CD4-positive, alpha-beta T cell (primary cell): ENCODE data around the gene NBPF20. TPM values are rescaled to one million over a fixed set of nuclear protein-coding genes. Genes with fewer than 3 reads are reported as not detected.
A peak's percentile ranks its signal among the peaks of the same experiment; 100 is the strongest.
"Not testable (repeated sequence)": the region's sequence is repeated elsewhere in the genome, so short reads cannot be mapped to it uniquely, and the experiment has no call there.

Experiments
- ATAC-seq: fragments of 200-7000 bp; cut with Tn5 transposase; one replicate; pipeline ENCODE4 v1.10.0; 2022; ENCODE audit warnings: mild to moderate bottlenecking; ENCODE audit not compliant: poor library complexity
- CTCF ChIA-PET: fragments of 350-600 bp; sonication (Branson Sonifier 250); formaldehyde crosslinking; loops from one replicate; lab custom pipeline; 2021; ENCODE audit warnings: antibody characterized with exemption, inconsistent platforms; lab: Charles Lee
- POLR2A ChIA-PET: fragments of 350-600 bp; sonication (Branson Sonifier 250); formaldehyde crosslinking; loops from one replicate; lab custom pipeline; 2021; ENCODE audit warnings: antibody characterized with exemption, inconsistent platforms; lab: Charles Lee
- DNase-seq, 14 experiments: peaks; one replicate each; pipeline ENCODE4 v3.0.0-alpha.2; 2013 to 2020; ENCODE audit warnings: mixed read lengths in 2 of 14
- H3K27ac ChIP-seq, 2 donors: one replicate each; pipeline versions ENCODE4 v1.5.1 to v1.7.0; 2013; ENCODE audit warnings: low read length in 2 of 2, low read depth in 1 of 2, mild to moderate bottlenecking in 1 of 2
- H3K27me3 ChIP-seq, 2 experiments: 1 replicate in 1 of 2; 2 replicates in 1 of 2; pipeline versions ENCODE4 v1.6.1 to v1.7.0; 2013; ENCODE audit warnings: low read length in 2 of 2, control low read depth in 1 of 2, mild to moderate bottlenecking in 1 of 2, moderate library complexity in 1 of 2; ENCODE audit not compliant: insufficient read depth in 2 of 2, control insufficient read depth in 1 of 2
- H3K36me3 ChIP-seq: one replicate; pipeline ENCODE4 v1.6.1; 2013; ENCODE audit warnings: low read length, control low read depth; ENCODE audit not compliant: insufficient read depth
- H3K4me1 ChIP-seq: one replicate; pipeline ENCODE4 v1.6.1; 2013; ENCODE audit warnings: low read length, control low read depth; ENCODE audit not compliant: insufficient read depth
- H3K4me3 ChIP-seq: one replicate; pipeline ENCODE4 v1.5.1; 2013; ENCODE audit warnings: mild to moderate bottlenecking, low read length, moderate library complexity
- H3K9me3 ChIP-seq, 2 experiments: 1 replicate in 1 of 2; 2 replicates in 1 of 2; pipeline versions ENCODE4 v1.6.1 to v1.7.0; 2013; ENCODE audit warnings: low read length in 2 of 2, mild to moderate bottlenecking in 2 of 2, control low read depth in 1 of 2, moderate library complexity in 1 of 2; ENCODE audit not compliant: control insufficient read depth in 1 of 2, insufficient read depth in 1 of 2
- H3K27ac Mint-ChIP-seq: one replicate; pipeline ENCODE4 v1.8.0; 2020; ENCODE audit warnings: mixed read lengths
- H3K27me3 Mint-ChIP-seq: one replicate; pipeline ENCODE4 v1.8.0; 2021; ENCODE audit warnings: mixed read lengths
- H3K36me3 Mint-ChIP-seq: one replicate; pipeline ENCODE4 v1.8.0; 2021; ENCODE audit warnings: low read depth, mixed read lengths
- H3K4me1 Mint-ChIP-seq: one replicate; pipeline ENCODE4 v1.8.0; 2021; ENCODE audit warnings: low read depth, mixed read lengths
- H3K4me3 Mint-ChIP-seq: one replicate; pipeline ENCODE4 v1.8.0; 2020; ENCODE audit warnings: mild to moderate bottlenecking, mixed read lengths
- H3K9me3 Mint-ChIP-seq: one replicate; pipeline ENCODE4 v1.8.0; 2020; ENCODE audit warnings: mixed read lengths
- intact Hi-C, 2 experiments: fragments of 100-400 bp; cut with DNase I in 1 of 2; cut with micrococcal nuclease in 1 of 2; formaldehyde crosslinking; loops; one replicate each; pipeline versions ENCODE4 v1.15.1 to v1.9.0; 2023 to 2025; cut with DNase I, micrococcal nuclease
- total RNA-seq, 174 experiments: library from RNA in 2 of 174; stranded (reverse) in 2 of 174; gene quantifications; one replicate each; pipeline ENCODE4 v1.2.3 and lab custom pipeline; 2021 to 2026

Gene NBPF20
- total RNA-seq, 2 experiments from 2014 or later, result 3.3 to 3.5 TPM

DNA sequence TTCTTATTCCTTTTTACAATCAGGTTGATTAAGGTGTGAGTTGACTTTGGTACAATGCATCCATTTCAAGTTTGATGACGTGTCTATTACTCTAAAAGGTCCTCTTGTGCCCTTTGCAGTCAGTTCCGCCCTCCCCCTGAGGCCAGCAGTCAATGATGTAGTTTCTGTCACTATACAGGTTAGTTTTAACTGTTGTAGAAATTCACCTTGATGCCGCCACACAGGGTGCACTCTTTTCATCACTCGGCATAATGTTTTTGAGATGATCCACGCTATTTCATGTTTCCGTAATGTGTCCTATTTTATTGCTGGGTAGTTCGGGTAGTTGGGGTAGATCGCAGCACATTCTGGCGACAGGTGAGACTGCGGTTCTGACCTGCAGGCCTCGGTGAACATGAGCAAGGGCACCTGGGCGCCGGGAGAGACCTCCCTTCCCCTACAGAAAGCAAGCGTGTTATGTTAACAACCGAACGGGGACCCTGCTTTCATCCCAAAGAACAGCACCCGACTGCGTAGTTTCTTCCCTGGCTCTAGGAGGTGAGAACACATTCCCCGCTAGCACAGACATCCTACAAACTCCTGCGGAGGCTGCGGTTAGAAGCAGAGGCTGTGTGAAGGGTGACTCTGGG lies 39.4 kb upstream of the NBPF20 start:
- H3K4me1 Mint-ChIP-seq, H3K36me3 ChIP-seq, CTCF ChIA-PET, intact Hi-C loops, H3K27me3 Mint-ChIP-seq, H3K27me3 ChIP-seq, H3K4me1 ChIP-seq, H3K36me3 Mint-ChIP-seq, H3K9me3 Mint-ChIP-seq, H3K27ac ChIP-seq, H3K9me3 ChIP-seq, DNase-seq: not testable (repeated sequence)
- H3K4me3 ChIP-seq, result peak overlapping the region; percentile 61
- POLR2A ChIA-PET, result interaction anchor here (0.6 to 0.9 kb wide), 3 partner anchors 39 to 286 kb away, joined by 3 read pairs; partner anchors contain the start of gene NBPF20
- peak; percentile 4 for ATAC-seq
- Mint-ChIP-seq H3K27ac (peak overlapping the region; percentile 97), H3K4me3 (peak overlapping the region; percentile 96)

DNA sequence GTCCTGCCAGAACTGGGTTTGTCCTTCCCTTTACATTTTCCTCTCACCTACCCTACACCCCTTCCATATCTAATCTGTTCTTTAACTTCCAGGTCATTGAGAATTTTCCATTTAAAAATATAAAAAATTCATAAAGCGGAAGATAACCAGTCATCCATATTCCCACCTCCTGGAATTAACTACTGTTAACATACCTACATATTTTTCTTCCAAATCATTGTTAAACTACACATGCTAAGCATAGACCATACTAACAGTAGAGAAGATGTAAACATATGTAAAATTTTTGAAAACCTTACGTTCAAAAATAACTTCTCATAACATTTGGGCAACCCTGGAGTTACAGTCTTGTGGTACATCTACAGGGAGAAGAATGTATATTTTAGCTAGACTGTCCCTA lies 38.6 kb upstream of the NBPF20 start:
- peaks cover 12% of the 10 kb centered on the region for H3K27me3 Mint-ChIP-seq
- H3K36me3 ChIP-seq, DNase-seq, H3K27me3 ChIP-seq, H3K4me1 ChIP-seq, H3K27ac ChIP-seq, intact Hi-C loops, H3K4me1 Mint-ChIP-seq, H3K27ac Mint-ChIP-seq, H3K9me3 Mint-ChIP-seq, H3K4me3 Mint-ChIP-seq, CTCF ChIA-PET, ATAC-seq, POLR2A ChIA-PET, H3K36me3 Mint-ChIP-seq, H3K4me3 ChIP-seq, H3K9me3 ChIP-seq: not testable (repeated sequence)

DNA sequence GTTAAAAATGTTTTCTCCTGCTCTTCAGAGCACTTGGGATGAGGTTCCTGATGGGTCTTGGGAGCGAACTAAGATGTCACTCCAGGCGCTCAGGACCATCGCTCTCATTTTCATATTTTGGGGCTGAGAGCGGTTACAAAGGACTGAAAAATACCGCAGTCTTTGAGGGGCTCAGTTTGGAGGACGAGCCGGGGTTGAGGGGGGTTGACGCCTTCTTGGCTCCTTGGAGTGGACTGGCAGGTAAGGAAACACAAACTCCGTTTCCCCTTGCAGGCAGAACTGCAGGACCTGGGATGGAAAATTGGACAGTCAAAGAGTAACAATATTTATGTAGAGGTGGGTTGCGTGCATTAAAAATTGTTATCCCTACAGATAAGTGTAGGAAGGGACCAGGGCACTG lies 35.3 kb upstream of the NBPF20 start:
- H3K27me3 ChIP-seq, H3K9me3 Mint-ChIP-seq, H3K27ac ChIP-seq, H3K36me3 Mint-ChIP-seq, H3K4me3 ChIP-seq, H3K4me1 ChIP-seq, ATAC-seq, H3K27ac Mint-ChIP-seq, CTCF ChIA-PET, H3K4me1 Mint-ChIP-seq, POLR2A ChIA-PET, H3K4me3 Mint-ChIP-seq, intact Hi-C loops, DNase-seq, H3K9me3 ChIP-seq, H3K36me3 ChIP-seq: not testable (repeated sequence)
- peaks cover 20% of the 10 kb centered on the region for H3K27me3 Mint-ChIP-seq

DNA sequence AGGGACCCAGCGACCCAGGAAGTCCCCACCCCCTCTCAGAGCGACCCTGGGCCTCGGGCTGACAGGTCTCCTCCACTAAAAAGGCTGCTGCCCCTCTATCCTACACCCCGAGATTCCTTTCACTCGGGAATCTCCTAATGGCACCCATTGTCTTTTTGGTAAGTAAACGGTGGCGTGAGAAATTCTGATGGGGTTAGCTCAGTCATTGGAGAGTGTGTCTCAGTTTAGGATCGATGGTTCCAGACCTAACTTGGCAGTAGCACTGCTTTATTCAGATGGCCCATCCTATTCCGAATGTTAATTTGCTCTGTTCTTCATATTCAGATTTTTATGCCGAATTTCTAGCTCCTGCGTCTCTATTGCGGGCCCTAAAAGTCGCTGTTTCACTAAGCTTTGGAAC lies 34.6 kb upstream of the NBPF20 start:
- H3K9me3 ChIP-seq, H3K27me3 ChIP-seq, H3K36me3 Mint-ChIP-seq, ATAC-seq, H3K27ac ChIP-seq, DNase-seq, H3K4me1 Mint-ChIP-seq, H3K27ac Mint-ChIP-seq, POLR2A ChIA-PET, H3K9me3 Mint-ChIP-seq, H3K4me3 Mint-ChIP-seq, CTCF ChIA-PET, intact Hi-C loops, H3K4me1 ChIP-seq, H3K4me3 ChIP-seq, H3K36me3 ChIP-seq: not testable (repeated sequence)
- peaks cover 20% of the 10 kb centered on the region for H3K27me3 Mint-ChIP-seq

DNA sequence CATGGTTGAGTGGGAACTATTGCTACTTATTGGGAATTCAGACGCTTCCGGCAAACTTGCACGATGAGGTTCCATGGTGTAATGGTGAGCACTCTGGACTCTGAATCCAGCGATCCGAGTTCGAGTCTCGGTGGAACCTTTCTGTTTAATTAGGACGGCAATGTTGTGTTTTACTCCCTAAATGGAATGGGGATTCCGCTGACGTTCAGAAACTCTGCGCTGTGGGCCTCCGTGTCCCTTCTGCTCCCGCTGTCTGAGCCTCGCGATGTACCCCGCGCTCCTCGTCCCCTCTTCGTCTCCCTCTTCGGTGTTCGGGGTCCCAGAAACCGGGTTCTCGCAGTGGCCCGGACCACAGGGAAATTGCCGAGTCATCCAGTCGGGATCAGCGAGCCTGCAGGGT lies 34.2 kb upstream of the NBPF20 start:
- H3K4me1 ChIP-seq, ATAC-seq, H3K27ac Mint-ChIP-seq, H3K36me3 ChIP-seq, intact Hi-C loops, H3K27me3 ChIP-seq, CTCF ChIA-PET, H3K4me1 Mint-ChIP-seq, DNase-seq, H3K9me3 Mint-ChIP-seq, H3K4me3 ChIP-seq, H3K27ac ChIP-seq, H3K4me3 Mint-ChIP-seq, H3K9me3 ChIP-seq, H3K36me3 Mint-ChIP-seq, POLR2A ChIA-PET: not testable (repeated sequence)
- peaks cover 23% of the 10 kb centered on the region for H3K27me3 Mint-ChIP-seq

DNA sequence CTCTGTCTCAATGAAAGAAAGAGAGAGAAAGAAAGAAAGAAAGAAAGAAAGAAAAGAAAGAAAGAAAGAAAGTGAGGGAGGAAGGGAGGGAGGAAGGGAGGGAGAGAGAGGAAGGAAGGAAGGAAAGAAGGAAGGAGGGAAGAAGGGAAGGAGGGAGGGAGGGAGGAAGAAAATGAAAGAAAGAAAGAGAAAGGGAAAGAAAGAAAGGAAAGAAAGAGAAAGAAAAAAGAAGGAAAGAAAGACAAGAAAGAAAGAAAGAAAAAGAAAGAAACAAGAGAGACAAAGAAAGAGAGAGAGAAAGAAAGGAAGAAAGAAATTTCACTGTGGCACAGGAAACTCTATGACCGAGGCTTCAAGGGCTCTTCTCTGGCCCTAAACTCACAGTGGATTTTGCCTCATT lies 33.7 kb upstream of the NBPF20 start:
- DNase-seq, POLR2A ChIA-PET, H3K27me3 ChIP-seq, H3K27ac Mint-ChIP-seq, ATAC-seq, H3K4me1 Mint-ChIP-seq, H3K9me3 Mint-ChIP-seq, H3K36me3 ChIP-seq, H3K4me1 ChIP-seq, H3K4me3 ChIP-seq, CTCF ChIA-PET, intact Hi-C loops, H3K9me3 ChIP-seq, H3K4me3 Mint-ChIP-seq, H3K36me3 Mint-ChIP-seq, H3K27ac ChIP-seq: not testable (repeated sequence)
- H3K27me3 Mint-ChIP-seq, result peaks cover 26% of the 10 kb centered on the region

DNA sequence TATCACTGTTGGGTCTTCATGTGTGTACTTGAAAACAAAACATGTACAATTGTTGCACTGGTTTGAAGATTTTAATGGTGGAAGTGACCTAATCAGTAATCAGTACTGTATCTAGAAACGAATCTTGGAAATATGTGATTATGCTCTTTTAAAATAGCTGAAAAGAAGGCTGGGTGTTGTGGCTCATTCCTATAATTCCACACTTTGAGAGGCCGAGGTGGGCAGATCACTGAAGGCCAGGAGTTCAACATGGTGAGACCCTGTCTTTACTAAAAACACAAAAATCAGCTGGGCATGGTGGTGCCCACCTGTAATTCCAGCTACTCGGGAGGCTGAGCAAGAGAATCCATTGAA lies 29.4 kb upstream of the NBPF20 start:
- ATAC-seq, intact Hi-C loops, POLR2A ChIA-PET, H3K36me3 Mint-ChIP-seq, H3K9me3 ChIP-seq, H3K4me3 Mint-ChIP-seq, H3K4me3 ChIP-seq, H3K27ac ChIP-seq, H3K36me3 ChIP-seq, CTCF ChIA-PET, H3K4me1 Mint-ChIP-seq, DNase-seq, H3K27ac Mint-ChIP-seq, H3K9me3 Mint-ChIP-seq, H3K4me1 ChIP-seq, H3K27me3 ChIP-seq: not testable (repeated sequence)
- H3K27me3 Mint-ChIP-seq, result peaks cover 31% of the 10 kb centered on the region
